ENCODE results near the gene MX1. TPM values are rescaled to one million over a fixed set of nuclear protein-coding genes. Genes with fewer than 3 reads are reported as not detected.

Gene MX1
- total and polyA plus RNA-seq, 2 experiments from 2014 or later, result 2.1 to 6.5 TPM

DNA sequence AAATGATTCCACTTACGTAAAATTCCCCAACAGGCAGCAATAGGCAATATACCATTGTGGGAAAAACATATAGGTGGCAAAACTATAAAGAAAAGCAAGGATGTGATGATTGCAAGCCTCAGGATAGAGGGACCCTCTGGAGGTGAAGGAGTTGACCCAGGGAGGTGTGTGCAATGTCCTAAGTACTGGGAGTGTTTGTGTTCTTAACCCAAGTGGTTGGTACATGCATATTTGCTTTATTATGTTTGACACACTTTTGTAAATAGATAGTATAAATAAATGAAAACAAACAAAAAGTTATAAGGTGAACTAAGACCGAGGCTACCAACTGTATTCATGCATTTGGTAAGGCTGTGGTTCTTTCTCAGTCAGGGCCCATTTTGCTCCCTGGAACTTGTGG, 7.5 kb downstream of the MX1 start:
- no peaks in the 10 kb centered on the region for H3K79me2 ChIP-seq (replicated peaks; ENCODE audit: insufficient read depth)
- no peak overlapping the region for H3K4me3 Mint-ChIP-seq
- no peak overlapping the region for H3K27ac ChIP-seq (ENCODE audit: low read depth)
- H3K36me3 Mint-ChIP-seq (ENCODE audit: low read depth), result peaks cover 6% of the 10 kb centered on the region
- H2AFZ ChIP-seq, result no peak overlapping the region
- no peaks in the 10 kb centered on the region for H3K4me1 ChIP-seq (ENCODE audit: insufficient read depth)
- no peak for TF ChIP-seq EZH2phosphoT487 (IDR thresholded peaks at IDR 0.05; ENCODE audit: unreplicated experiment)
- TF ChIP-seq CREB1 (CRISPR knock-in tag; IDR thresholded peaks at IDR 0.05; ENCODE audit: low read depth), result no peak
- TF ChIP-seq ZNF462 (CRISPR knock-in tag; IDR thresholded peaks at IDR 0.05), result no peak
- TF ChIP-seq, protein P1, sequence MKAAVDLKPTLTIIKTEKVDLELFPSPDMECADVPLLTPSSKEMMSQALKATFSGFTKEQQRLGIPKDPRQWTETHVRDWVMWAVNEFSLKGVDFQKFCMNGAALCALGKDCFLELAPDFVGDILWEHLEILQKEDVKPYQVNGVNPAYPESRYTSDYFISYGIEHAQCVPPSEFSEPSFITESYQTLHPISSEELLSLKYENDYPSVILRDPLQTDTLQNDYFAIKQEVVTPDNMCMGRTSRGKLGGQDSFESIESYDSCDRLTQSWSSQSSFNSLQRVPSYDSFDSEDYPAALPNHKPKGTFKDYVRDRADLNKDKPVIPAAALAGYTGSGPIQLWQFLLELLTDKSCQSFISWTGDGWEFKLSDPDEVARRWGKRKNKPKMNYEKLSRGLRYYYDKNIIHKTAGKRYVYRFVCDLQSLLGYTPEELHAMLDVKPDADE (IDR thresholded peaks at IDR 0.05), result no peak
- no peak for TF ChIP-seq REST (IDR thresholded peaks at IDR 0.05; ENCODE audit: unreplicated experiment)
- TF ChIP-seq NANOG (IDR thresholded peaks at IDR 0.05; ENCODE audit: borderline replicate concordance), result no peak
- no peak for TF ChIP-seq EZH2 (IDR thresholded peaks at IDR 0.05; ENCODE audit: low read depth, unreplicated experiment)
- TF ChIP-seq ZNF331 (CRISPR knock-in tag; IDR thresholded peaks at IDR 0.05; ENCODE audit: low read depth), result no peak
- no peak for TF ChIP-seq JUNB (IDR thresholded peaks at IDR 0.05; ENCODE audit: unreplicated experiment)
- TF ChIP-seq POLR2AphosphoS5 (IDR thresholded peaks at IDR 0.05; ENCODE audit: low read depth), result no peak
- TF ChIP-seq STAT1 (IDR thresholded peaks at IDR 0.05; ENCODE audit: unreplicated experiment), result no peak
- no peak for TF ChIP-seq ZNF114 (CRISPR knock-in tag; IDR thresholded peaks at IDR 0.05)
- TF ChIP-seq CTCF (conservative IDR thresholded peaks at IDR 0.05; ENCODE audit: low read depth in 2 of 2), result no peak
- H3K4me3 ChIP-seq, result no peak overlapping the region
- H3K9me3 Mint-ChIP-seq, result no peaks in the 10 kb centered on the region
- H3K4me2 ChIP-seq, result no peak overlapping the region
- no peak for ATAC-seq
- peaks cover under 1% of the 10 kb centered on the region; the same call in 1 of the 2 replicates for H3K27me3 ChIP-seq (ENCODE audit: insufficient read depth)
- no peaks in the 10 kb centered on the region for H3K36me3 ChIP-seq (ENCODE audit: insufficient read depth)
- H4K20me1 ChIP-seq (replicated peaks; ENCODE audit: insufficient read depth), result no peaks in the 10 kb centered on the region
- no peaks in the 10 kb centered on the region for H3K27me3 Mint-ChIP-seq (ENCODE audit: insufficient read depth, low read depth, poor library complexity)
- DNase-seq (ENCODE audit: low spot score), result no peak
- H3F3A ChIP-seq (replicated peaks; ENCODE audit: low read depth), result no peaks in the 10 kb centered on the region
- no peak overlapping the region for H3K27ac Mint-ChIP-seq
- H3K4me1 Mint-ChIP-seq, result peaks cover 10% of the 10 kb centered on the region; the same call in 2 of the 3 replicates
- H3K9me2 ChIP-seq (ENCODE audit: insufficient read depth), result 0 out of 2 replicates have a peak, but pooled peaks cover 3% of the 10 kb centered on the region
